WTC11 (cell line): ENCODE measurements around the gene NCS1.

ENCODE experiments used
- MYBL2 ChIP-seq: sonication (generic); formaldehyde crosslinking; IDR thresholded peaks from 2 replicates; pipeline ENCODE4 v1.8.1; 2023; ENCODE audit warnings: mild to moderate bottlenecking, moderate library complexity, missing genetic modification reagents
- NR3C1 ChIP-seq: sonication (generic); formaldehyde crosslinking; conservative IDR thresholded peaks from 2 replicates; pipeline ENCODE4 v1.8.1; 2023; ENCODE audit warnings: low read depth, mild to moderate bottlenecking, missing genetic modification reagents
- TCF7 ChIP-seq: sonication (generic); formaldehyde crosslinking; IDR thresholded peaks from 2 replicates; pipeline ENCODE4 v1.8.0; 2022; ENCODE audit warnings: mild to moderate bottlenecking, low read depth, missing genetic modification reagents, moderate library complexity

- TF ChIP-seq NR3C1 (CRISPR knock-in tag) (no peak), MYBL2 (CRISPR knock-in tag) (no peak), TCF7 (CRISPR knock-in tag) (no peak)
These were observed 25.2 kb downstream of the NCS1 start for GRCh38 chr9:130197386-130197785.
